ENCODE data around the gene BLOC1S4.
"Not testable (repeated sequence)": the region's sequence is repeated elsewhere in the genome, so short reads cannot be mapped to it uniquely, and the experiment has no call there.

BLOC1S4 gene

GRCh38 chr4:6716018-6716911 lies at the start of gene BLOC1S4:
TSS of gene BLOC1S4 (plus strand) at chr4:6716174. CDS start at chr4:6716210, 36 bp downstream.
- DNase-seq = peak; percentile 93

GRCh38 chr4:6668391-6668790 lies 47.6 kb upstream of the BLOC1S4 start:
- DNase-seq = no peak

GRCh38 chr4:6671648-6672047 lies 44.3 kb upstream of the BLOC1S4 start:
- DNase-seq = no peak

- no peak for DNase-seq
These were observed 43.8 kb upstream of the BLOC1S4 start for GRCh38 chr4:6672131-6672530.

GRCh38 chr4:6672541-6673190 lies 43.3 kb upstream of the BLOC1S4 start:
- not testable (repeated sequence) for DNase-seq

- peak; percentile 67 for DNase-seq
These were observed 42.7 kb upstream of the BLOC1S4 start for GRCh38 chr4:6673191-6673659.

GRCh38 chr4:6673660-6674499 lies 42.1 kb upstream of the BLOC1S4 start:
- DNase-seq = peak; percentile 96

GRCh38 chr4:6674500-6675149 lies 41.3 kb upstream of the BLOC1S4 start:
- peak; percentile 79 for DNase-seq

- no peak for DNase-seq
These were observed 39.0 kb upstream of the BLOC1S4 start for GRCh38 chr4:6676722-6677558.

GRCh38 chr4:6680372-6681034 lies 35.5 kb upstream of the BLOC1S4 start:
- DNase-seq = no peak

GRCh38 chr4:6681191-6681590 lies 34.8 kb upstream of the BLOC1S4 start:
- no peak for DNase-seq

GRCh38 chr4:6682862-6683590 lies 32.9 kb upstream of the BLOC1S4 start:
- DNase-seq = no peak

- no peak for DNase-seq
These were observed 31.3 kb upstream of the BLOC1S4 start for GRCh38 chr4:6684656-6685055.

GRCh38 chr4:6686104-6686787 lies 29.7 kb upstream of the BLOC1S4 start:
- DNase-seq = no peak

GRCh38 chr4:6687947-6688878 lies 27.8 kb upstream of the BLOC1S4 start:
- no peak for DNase-seq

- peak; percentile 91 for DNase-seq
These were observed 27.0 kb upstream of the BLOC1S4 start for GRCh38 chr4:6688879-6689505.

- no peak for DNase-seq
These were observed 26.4 kb upstream of the BLOC1S4 start for GRCh38 chr4:6689506-6689960.

GRCh38 chr4:6692379-6692778 lies 23.6 kb upstream of the BLOC1S4 start:
- no peak for DNase-seq
